ENCODE data around the gene CCDC177. TPM values are rescaled to one million over a fixed set of nuclear protein-coding genes. Genes with fewer than 3 reads are reported as not detected.
"Not testable (repeated sequence)": the region's sequence is repeated elsewhere in the genome, so short reads cannot be mapped to it uniquely, and the experiment has no call there.

CCDC177 gene
- total and polyA plus RNA-seq, 4 donors, result 0.08 TPM; not detected in 3

DNA sequence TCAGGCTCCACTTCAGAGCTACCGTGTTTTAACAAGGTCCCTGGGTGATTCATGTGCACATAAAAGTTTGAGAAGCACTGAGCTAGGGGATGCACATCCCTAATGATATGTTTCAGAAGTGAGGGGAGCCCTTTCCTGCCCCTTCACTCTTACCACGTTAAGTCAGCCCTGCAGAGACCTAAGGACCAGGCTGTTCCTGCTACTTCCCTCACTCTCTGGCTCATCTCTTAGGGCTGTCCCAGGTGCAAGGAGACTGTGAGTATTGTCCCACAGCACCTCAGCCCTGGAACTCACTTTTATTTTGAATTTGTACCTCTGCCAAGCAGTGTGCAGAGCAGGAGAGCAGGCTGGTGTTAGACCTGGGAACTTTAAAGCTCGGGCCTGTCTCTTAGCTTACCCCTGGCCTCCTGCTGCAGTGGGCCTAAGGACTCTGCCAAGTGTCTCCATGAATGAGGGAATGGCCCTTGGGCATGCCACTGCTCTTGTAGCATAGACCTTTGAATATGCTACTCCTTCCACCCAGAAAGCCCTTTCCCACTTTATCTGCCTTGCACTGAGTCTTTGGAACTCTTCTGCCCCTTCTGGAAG is 25.7 kb upstream of the CCDC177 start (continued):
- TF ChIP-seq REST (IDR thresholded peaks at IDR 0.05) (no peak), JUND (IDR thresholded peaks at IDR 0.05) (no peak)
- TF ChIP-seq, protein P1, sequence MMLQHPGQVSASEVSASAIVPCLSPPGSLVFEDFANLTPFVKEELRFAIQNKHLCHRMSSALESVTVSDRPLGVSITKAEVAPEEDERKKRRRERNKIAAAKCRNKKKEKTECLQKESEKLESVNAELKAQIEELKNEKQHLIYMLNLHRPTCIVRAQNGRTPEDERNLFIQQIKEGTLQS (IDR thresholded peaks at IDR 0.05), result no peak

DNA sequence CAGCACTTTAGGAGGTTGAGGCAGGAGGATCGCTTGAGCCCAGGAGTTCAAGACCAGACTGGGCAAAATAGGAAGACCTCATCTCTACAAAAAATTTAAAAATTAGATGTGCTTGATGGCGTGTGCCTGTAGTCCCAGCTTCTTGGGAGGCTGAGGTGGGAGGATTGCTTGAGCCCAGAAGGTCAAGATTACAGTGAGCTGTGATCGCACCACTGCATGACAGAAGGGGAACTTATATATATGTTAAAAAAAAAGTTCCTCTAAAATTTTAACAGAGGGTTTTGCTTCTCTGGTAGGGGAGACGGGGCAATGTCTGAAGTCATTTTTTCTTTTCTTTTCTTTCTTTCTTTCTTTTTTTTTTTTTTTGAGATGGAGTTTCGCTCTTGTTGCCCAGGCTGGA is 24.8 kb upstream of the CCDC177 start:
- DNase-seq (ENCODE audit: low spot score); H3K9me3 ChIP-seq (ENCODE audit: control insufficient read depth in 4 of 4, low read length in 3 of 4); H3K4me1 ChIP-seq (ENCODE audit: control insufficient read depth in 4 of 4, insufficient read depth in 4 of 4, low read length in 3 of 4); H3K27ac ChIP-seq (ENCODE audit: low read depth in 1 of 2, low read length in 2 of 2); H3K9ac ChIP-seq (ENCODE audit: low read depth in 1 of 2, low read length in 2 of 2); H3K27me3 ChIP-seq (ENCODE audit: control insufficient read depth in 4 of 4, insufficient read depth in 4 of 4, low read length in 3 of 4); H3K36me3 ChIP-seq (ENCODE audit: control insufficient read depth in 4 of 4, insufficient read depth in 3 of 4, low read depth in 1 of 4, low read length in 3 of 4); H3K4me3 ChIP-seq (ENCODE audit: low read depth in 1 of 3, low read length in 3 of 3): not testable (repeated sequence)
- 91% methylated on average over 5 of the region's 5 CpGs for WGBS

GRCh38 chr14:69595336-69595735 is 20.7 kb upstream of the CCDC177 start:
- 95% methylated on average over 5 of the region's 5 CpGs for WGBS
- Histone ChIP-seq H3K9ac (ENCODE audit: low read depth in 1 of 2, low read length in 2 of 2) (no peak overlapping the region), H3K36me3 (ENCODE audit: control insufficient read depth in 4 of 4, insufficient read depth in 3 of 4, low read depth in 1 of 4, low read length in 3 of 4) (no peaks in the 10 kb centered on the region), H3K4me3 (ENCODE audit: low read depth in 1 of 3, low read length in 3 of 3) (no peak overlapping the region), H3K4me1 (ENCODE audit: control insufficient read depth in 4 of 4, insufficient read depth in 4 of 4, low read length in 3 of 4) (no peaks in the 10 kb centered on the region), H3K9me3 (ENCODE audit: control insufficient read depth in 4 of 4, low read length in 3 of 4) (no peaks in the 10 kb centered on the region), H3K27me3 (ENCODE audit: control insufficient read depth in 4 of 4, insufficient read depth in 4 of 4, low read length in 3 of 4) (no peaks in the 10 kb centered on the region), H3K27ac (ENCODE audit: low read depth in 1 of 2, low read length in 2 of 2) (no peak overlapping the region)
- TF ChIP-seq ZBTB33 (IDR thresholded peaks at IDR 0.05) (no peak), EGR1 (IDR thresholded peaks at IDR 0.05; ENCODE audit: low read depth in 2 of 2) (no peak), GABPA (IDR thresholded peaks at IDR 0.05 in 1 of 2, conservative IDR thresholded peaks at IDR 0.05 in 1 of 2) (no peak), RXRA (IDR thresholded peaks at IDR 0.05) (no peak), CTCF (IDR thresholded peaks at IDR 0.05; ENCODE audit: low read depth, low read length, missing input control) (no peak), SP1 (IDR thresholded peaks at IDR 0.05) (no peak), FOXA1 (IDR thresholded peaks at IDR 0.05) (no peak), TAF1 (conservative IDR thresholded peaks at IDR 0.05) (no peak), RAD21 (IDR thresholded peaks at IDR 0.05) (no peak)
- TF ChIP-seq, protein P1 (IDR thresholded peaks at IDR 0.05), result no peak
- TF ChIP-seq, protein P2, sequence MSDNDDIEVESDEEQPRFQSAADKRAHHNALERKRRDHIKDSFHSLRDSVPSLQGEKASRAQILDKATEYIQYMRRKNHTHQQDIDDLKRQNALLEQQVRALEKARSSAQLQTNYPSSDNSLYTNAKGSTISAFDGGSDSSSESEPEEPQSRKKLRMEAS (IDR thresholded peaks at IDR 0.05), result no peak
- DNase-seq (ENCODE audit: low spot score), result no peak
